GM23338 (cell line): ENCODE measurements around the gene NUDT16L1. TPM values are rescaled to one million over a fixed set of nuclear protein-coding genes. Genes with fewer than 3 reads are reported as not detected.

Experiments used
- ATAC-seq: fragments of 200-7000 bp; cut with Tn5 transposase; 3 replicates; pipeline ENCODE4 v1.9.1; 2020
- DNase-seq: peaks from one replicate; pipeline ENCODE4 v3.0.0-alpha.2; 2015; ENCODE audit warnings: low spot score
- H2AFZ ChIP-seq: fragments of 200-600 bp; sonication (generic); 2 replicates; pipeline ENCODE4 v1.8.0; 2016; ENCODE audit warnings: antibody characterized with exemption, mild to moderate bottlenecking, moderate library complexity
- H3F3A ChIP-seq: fragments of 200-600 bp; sonication (generic); replicated peaks from 2 replicates; pipeline ENCODE4 v1.8.0; 2017; ENCODE audit warnings: antibody characterized with exemption, mixed run types, low read depth
- H3K27ac ChIP-seq: fragments of 200-600 bp; sonication (generic); 2 replicates; pipeline ENCODE4 v1.6.1; 2016; ENCODE audit warnings: low read depth
- H3K27me3 ChIP-seq: fragments of 200-600 bp; sonication (generic); 2 replicates; pipeline ENCODE4 v1.8.0; 2016; ENCODE audit warnings: mild to moderate bottlenecking, mixed run types, moderate library complexity; ENCODE audit not compliant: insufficient read depth
- H3K36me3 ChIP-seq: fragments of 200-600 bp; sonication (generic); 2 replicates; pipeline ENCODE4 v1.8.0; 2016; ENCODE audit warnings: mild to moderate bottlenecking; ENCODE audit not compliant: insufficient read depth
- H3K4me1 ChIP-seq: fragments of 200-600 bp; sonication (generic); 2 replicates; pipeline ENCODE4 v1.8.0; 2016; ENCODE audit warnings: mild to moderate bottlenecking, moderate library complexity; ENCODE audit not compliant: insufficient read depth
- H3K4me2 ChIP-seq: fragments of 200-600 bp; sonication (generic); 2 replicates; pipeline ENCODE4 v1.7.1; 2017; ENCODE audit warnings: mixed run types
- H3K4me3 ChIP-seq: fragments of 200-600 bp; sonication (generic); 2 replicates; pipeline ENCODE4 v1.6.1; 2016; ENCODE audit warnings: mixed run types
- H3K79me2 ChIP-seq: fragments of 200-600 bp; sonication (generic); replicated peaks from 2 replicates; pipeline ENCODE4 v1.8.0; 2017; ENCODE audit warnings: mild to moderate bottlenecking; ENCODE audit not compliant: insufficient read depth
- H3K9me2 ChIP-seq: fragments of 200-600 bp; sonication (generic); 2 replicates; pipeline ENCODE4 v1.8.0; 2017; ENCODE audit not compliant: insufficient read depth
- H4K20me1 ChIP-seq: fragments of 200-600 bp; sonication (generic); replicated peaks from 2 replicates; pipeline ENCODE4 v1.8.0; 2017; ENCODE audit warnings: mild to moderate bottlenecking; ENCODE audit not compliant: insufficient read depth
- H3K27ac Mint-ChIP-seq: 2 replicates; pipeline ENCODE4 v1.8.0; 2020; ENCODE audit warnings: inconsistent platforms, mild to moderate bottlenecking, moderate library complexity, mixed read lengths
- H3K27me3 Mint-ChIP-seq: 3 replicates; pipeline ENCODE4 v1.8.0; 2022; ENCODE audit warnings: low read depth, mild to moderate bottlenecking, moderate library complexity, mixed read lengths, inconsistent platforms; ENCODE audit not compliant: insufficient read depth, poor library complexity
- H3K36me3 Mint-ChIP-seq: 3 replicates; pipeline ENCODE4 v1.8.0; 2021; ENCODE audit warnings: low read depth, mild to moderate bottlenecking, inconsistent platforms, moderate library complexity, mixed read lengths
- H3K4me1 Mint-ChIP-seq: 3 replicates; pipeline ENCODE4 v1.8.0; 2020; ENCODE audit warnings: mild to moderate bottlenecking, inconsistent platforms, mixed read lengths
- H3K4me3 Mint-ChIP-seq: 3 replicates; pipeline ENCODE4 v1.8.0; 2021; ENCODE audit warnings: moderate library complexity, mild to moderate bottlenecking, inconsistent platforms, mixed read lengths
- H3K9me3 Mint-ChIP-seq: 3 replicates; pipeline ENCODE4 v1.8.0; 2020; ENCODE audit warnings: moderate library complexity, mild to moderate bottlenecking, inconsistent platforms, mixed read lengths
- CREB1 ChIP-seq: fragments of 250-450 bp; sonication (Bioruptor Pico); IDR thresholded peaks from 2 replicates; pipeline ENCODE4 v1.5.0; 2020; ENCODE audit warnings: low read depth, mild to moderate bottlenecking, moderate library complexity
- EZH2 ChIP-seq: fragments of 200-600 bp; sonication (generic); IDR thresholded peaks from one replicate; pipeline ENCODE4 v1.8.0; 2017; ENCODE audit warnings: antibody characterized with exemption, mild to moderate bottlenecking, low read depth; ENCODE audit not compliant: unreplicated experiment
- EZH2phosphoT487 ChIP-seq: fragments of 200-600 bp; sonication (generic); IDR thresholded peaks from one replicate; pipeline ENCODE4 v1.8.1; 2018; ENCODE audit warnings: antibody characterized with exemption; ENCODE audit not compliant: unreplicated experiment
- JUNB ChIP-seq: IDR thresholded peaks from one replicate; pipeline ENCODE4 v1.6.1; 2016; ENCODE audit warnings: antibody characterized with exemption; ENCODE audit not compliant: unreplicated experiment
- NANOG ChIP-seq: IDR thresholded peaks from 2 replicates; pipeline ENCODE4 v1.6.1; 2016; ENCODE audit warnings: antibody characterized with exemption, borderline replicate concordance
- POLR2AphosphoS5 ChIP-seq: IDR thresholded peaks from 2 replicates; pipeline ENCODE4 v1.6.1; 2016; ENCODE audit warnings: antibody characterized with exemption, low read depth
- STAT1 ChIP-seq: IDR thresholded peaks from one replicate; pipeline ENCODE4 v1.6.1; 2016; ENCODE audit warnings: antibody characterized with exemption; ENCODE audit not compliant: unreplicated experiment
- ZNF114 ChIP-seq: fragments of 250-450 bp; sonication (Bioruptor Pico); IDR thresholded peaks from 2 replicates; pipeline ENCODE4 v1.5.0; 2020; ENCODE audit warnings: mild to moderate bottlenecking, moderate library complexity
- ZNF331 ChIP-seq: fragments of 250-450 bp; sonication (Bioruptor Pico); IDR thresholded peaks from 2 replicates; pipeline ENCODE4 v1.5.0; 2020; ENCODE audit warnings: low read depth, mild to moderate bottlenecking, moderate library complexity
- polyA plus RNA-seq: library from polyadenylated mRNA; unstranded; fragments of >200 nt; fragmentation: Nextera tagmentation; extraction: Ambion mirVana; gene quantifications from 2 replicates; pipeline ENCODE4 v1.2.1, GENCODE V29; 2016
- total RNA-seq: library from RNA; depleted of rRNA; stranded (reverse); fragments of >200 nt; shearing (Covaris generic); gene quantifications from 2 replicates; pipeline ENCODE4 v1.2.3, GENCODE V29; 2014
- TF ChIP-seq, protein P1 (sequence below): fragments of 250-450 bp; sonication (Bioruptor Pico); IDR thresholded peaks from 2 replicates; pipeline ENCODE4 v1.5.0; 2020; ENCODE audit warnings: mild to moderate bottlenecking, moderate library complexity
- TF ChIP-seq, protein P2 (sequence below), 2 experiments: fragments of 200-600 bp in 1 of 2; sonication (generic) in 1 of 2; conservative IDR thresholded peaks; 2 replicates each; pipeline versions ENCODE4 v1.5.1 to v1.6.1; 2016 to 2017; ENCODE audit warnings: antibody characterized with exemption in 2 of 2, low read depth in 2 of 2, mild to moderate bottlenecking in 2 of 2, moderate library complexity in 1 of 2
- TF ChIP-seq, protein P3 (sequence below): IDR thresholded peaks from one replicate; pipeline ENCODE4 v1.6.1; 2018; ENCODE audit warnings: antibody characterized with exemption; ENCODE audit not compliant: unreplicated experiment

NUDT16L1 gene
- total and polyA plus RNA-seq, 2 experiments from 2014 or later, result 37.1 to 80.4 TPM

DNA sequence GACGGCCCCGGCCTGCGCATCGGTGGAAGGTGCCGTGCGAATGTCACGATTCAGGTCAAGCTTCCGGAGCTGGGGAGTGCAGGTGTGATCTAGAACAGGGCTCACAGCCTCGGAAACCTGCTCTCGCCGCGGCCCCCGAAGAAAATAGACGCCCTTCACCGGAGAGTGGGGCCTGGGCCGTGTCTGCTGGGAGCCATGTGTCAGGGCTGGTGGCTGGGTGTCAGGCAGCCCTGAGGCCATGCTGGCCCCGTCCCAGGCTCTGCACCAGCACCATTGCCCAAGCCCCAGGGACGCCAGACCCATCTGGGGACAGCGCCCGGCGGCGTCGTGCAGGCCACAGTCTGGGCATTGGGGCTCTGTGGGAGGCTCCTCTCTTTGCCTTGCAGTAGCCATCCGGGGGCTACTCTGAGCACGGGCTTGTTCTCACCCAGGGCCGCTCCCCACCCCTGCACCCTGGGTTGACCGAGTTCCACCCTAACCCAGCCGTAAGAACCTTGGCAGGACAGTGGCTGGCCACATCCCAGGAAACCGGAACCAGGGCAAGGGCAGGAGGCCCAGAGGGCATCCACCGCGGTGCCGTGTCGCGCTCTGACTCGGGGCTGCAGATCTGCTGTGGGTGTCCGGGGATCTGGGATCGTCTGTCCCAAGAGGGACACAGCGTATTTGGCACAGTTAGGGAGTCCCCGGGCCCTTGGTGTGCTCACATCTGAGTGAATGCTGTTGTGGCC, 5.3 kb upstream of the NUDT16L1 start:
- Mint-ChIP-seq H3K36me3 (peaks cover 11% of the 10 kb centered on the region; the same call in 1 of the 3 replicates), H3K9me3 (no peaks in the 10 kb centered on the region; the same call in 2 of the 3 replicates), H3K27me3 (peaks cover 13% of the 10 kb centered on the region), H3K4me1 (no peaks in the 10 kb centered on the region), H3K4me3 (no peak overlapping the region), H3K27ac (0 out of 2 replicates have a peak overlapping the region, but pooled peaks have one; percentile 79)
- TF ChIP-seq ZNF331 (no peak), JUNB (no peak), POLR2AphosphoS5 (no peak), NANOG (no peak), CREB1 (CRISPR knock-in tag) (no peak), ZNF114 (CRISPR knock-in tag) (no peak), EZH2phosphoT487 (no peak), STAT1 (no peak), EZH2 (no peak)
- TF ChIP-seq, protein P1, sequence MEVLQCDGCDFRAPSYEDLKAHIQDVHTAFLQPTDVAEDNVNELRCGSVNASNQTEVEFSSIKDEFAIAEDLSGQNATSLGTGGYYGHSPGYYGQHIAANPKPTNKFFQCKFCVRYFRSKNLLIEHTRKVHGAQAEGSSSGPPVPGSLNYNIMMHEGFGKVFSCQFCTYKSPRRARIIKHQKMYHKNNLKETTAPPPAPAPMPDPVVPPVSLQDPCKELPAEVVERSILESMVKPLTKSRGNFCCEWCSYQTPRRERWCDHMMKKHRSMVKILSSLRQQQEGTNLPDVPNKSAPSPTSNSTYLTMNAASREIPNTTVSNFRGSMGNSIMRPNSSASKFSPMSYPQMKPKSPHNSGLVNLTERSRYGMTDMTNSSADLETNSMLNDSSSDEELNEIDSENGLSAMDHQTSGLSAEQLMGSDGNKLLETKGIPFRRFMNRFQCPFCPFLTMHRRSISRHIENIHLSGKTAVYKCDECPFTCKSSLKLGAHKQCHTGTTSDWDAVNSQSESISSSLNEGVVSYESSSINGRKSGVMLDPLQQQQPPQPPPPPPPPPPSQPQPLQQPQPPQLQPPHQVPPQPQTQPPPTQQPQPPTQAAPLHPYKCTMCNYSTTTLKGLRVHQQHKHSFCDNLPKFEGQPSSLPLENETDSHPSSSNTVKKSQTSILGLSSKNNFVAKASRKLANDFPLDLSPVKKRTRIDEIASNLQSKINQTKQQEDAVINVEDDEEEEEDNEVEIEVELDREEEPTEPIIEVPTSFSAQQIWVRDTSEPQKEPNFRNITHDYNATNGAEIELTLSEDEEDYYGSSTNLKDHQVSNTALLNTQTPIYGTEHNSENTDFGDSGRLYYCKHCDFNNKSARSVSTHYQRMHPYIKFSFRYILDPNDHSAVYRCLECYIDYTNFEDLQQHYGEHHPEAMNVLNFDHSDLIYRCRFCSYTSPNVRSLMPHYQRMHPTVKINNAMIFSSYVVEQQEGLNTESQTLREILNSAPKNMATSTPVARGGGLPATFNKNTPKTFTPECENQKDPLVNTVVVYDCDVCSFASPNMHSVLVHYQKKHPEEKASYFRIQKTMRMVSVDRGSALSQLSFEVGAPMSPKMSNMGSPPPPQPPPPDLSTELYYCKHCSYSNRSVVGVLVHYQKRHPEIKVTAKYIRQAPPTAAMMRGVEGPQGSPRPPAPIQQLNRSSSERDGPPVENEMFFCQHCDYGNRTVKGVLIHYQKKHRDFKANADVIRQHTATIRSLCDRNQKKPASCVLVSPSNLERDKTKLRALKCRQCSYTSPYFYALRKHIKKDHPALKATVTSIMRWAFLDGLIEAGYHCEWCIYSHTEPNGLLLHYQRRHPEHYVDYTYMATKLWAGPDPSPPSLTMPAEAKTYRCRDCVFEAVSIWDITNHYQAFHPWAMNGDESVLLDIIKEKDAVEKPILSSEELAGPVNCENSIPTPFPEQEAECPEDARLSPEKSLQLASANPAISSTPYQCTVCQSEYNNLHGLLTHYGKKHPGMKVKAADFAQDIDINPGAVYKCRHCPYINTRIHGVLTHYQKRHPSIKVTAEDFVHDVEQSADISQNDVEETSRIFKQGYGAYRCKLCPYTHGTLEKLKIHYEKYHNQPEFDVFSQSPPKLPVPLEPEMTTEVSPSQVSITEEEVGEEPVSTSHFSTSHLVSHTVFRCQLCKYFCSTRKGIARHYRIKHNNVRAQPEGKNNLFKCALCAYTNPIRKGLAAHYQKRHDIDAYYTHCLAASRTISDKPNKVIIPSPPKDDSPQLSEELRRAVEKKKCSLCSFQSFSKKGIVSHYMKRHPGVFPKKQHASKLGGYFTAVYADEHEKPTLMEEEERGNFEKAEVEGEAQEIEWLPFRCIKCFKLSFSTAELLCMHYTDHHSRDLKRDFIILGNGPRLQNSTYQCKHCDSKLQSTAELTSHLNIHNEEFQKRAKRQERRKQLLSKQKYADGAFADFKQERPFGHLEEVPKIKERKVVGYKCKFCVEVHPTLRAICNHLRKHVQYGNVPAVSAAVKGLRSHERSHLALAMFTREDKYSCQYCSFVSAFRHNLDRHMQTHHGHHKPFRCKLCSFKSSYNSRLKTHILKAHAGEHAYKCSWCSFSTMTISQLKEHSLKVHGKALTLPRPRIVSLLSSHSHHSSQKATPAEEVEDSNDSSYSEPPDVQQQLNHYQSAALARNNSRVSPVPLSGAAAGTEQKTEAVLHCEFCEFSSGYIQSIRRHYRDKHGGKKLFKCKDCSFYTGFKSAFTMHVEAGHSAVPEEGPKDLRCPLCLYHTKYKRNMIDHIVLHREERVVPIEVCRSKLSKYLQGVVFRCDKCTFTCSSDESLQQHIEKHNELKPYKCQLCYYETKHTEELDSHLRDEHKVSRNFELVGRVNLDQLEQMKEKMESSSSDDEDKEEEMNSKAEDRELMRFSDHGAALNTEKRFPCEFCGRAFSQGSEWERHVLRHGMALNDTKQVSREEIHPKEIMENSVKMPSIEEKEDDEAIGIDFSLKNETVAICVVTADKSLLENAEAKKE (CRISPR knock-in tag), result no peak
- TF ChIP-seq, protein P2, sequence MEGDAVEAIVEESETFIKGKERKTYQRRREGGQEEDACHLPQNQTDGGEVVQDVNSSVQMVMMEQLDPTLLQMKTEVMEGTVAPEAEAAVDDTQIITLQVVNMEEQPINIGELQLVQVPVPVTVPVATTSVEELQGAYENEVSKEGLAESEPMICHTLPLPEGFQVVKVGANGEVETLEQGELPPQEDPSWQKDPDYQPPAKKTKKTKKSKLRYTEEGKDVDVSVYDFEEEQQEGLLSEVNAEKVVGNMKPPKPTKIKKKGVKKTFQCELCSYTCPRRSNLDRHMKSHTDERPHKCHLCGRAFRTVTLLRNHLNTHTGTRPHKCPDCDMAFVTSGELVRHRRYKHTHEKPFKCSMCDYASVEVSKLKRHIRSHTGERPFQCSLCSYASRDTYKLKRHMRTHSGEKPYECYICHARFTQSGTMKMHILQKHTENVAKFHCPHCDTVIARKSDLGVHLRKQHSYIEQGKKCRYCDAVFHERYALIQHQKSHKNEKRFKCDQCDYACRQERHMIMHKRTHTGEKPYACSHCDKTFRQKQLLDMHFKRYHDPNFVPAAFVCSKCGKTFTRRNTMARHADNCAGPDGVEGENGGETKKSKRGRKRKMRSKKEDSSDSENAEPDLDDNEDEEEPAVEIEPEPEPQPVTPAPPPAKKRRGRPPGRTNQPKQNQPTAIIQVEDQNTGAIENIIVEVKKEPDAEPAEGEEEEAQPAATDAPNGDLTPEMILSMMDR (conservative IDR thresholded peaks at IDR 0.05; ENCODE audit: low read depth in 2 of 2), result no peak
- TF ChIP-seq, protein P3, sequence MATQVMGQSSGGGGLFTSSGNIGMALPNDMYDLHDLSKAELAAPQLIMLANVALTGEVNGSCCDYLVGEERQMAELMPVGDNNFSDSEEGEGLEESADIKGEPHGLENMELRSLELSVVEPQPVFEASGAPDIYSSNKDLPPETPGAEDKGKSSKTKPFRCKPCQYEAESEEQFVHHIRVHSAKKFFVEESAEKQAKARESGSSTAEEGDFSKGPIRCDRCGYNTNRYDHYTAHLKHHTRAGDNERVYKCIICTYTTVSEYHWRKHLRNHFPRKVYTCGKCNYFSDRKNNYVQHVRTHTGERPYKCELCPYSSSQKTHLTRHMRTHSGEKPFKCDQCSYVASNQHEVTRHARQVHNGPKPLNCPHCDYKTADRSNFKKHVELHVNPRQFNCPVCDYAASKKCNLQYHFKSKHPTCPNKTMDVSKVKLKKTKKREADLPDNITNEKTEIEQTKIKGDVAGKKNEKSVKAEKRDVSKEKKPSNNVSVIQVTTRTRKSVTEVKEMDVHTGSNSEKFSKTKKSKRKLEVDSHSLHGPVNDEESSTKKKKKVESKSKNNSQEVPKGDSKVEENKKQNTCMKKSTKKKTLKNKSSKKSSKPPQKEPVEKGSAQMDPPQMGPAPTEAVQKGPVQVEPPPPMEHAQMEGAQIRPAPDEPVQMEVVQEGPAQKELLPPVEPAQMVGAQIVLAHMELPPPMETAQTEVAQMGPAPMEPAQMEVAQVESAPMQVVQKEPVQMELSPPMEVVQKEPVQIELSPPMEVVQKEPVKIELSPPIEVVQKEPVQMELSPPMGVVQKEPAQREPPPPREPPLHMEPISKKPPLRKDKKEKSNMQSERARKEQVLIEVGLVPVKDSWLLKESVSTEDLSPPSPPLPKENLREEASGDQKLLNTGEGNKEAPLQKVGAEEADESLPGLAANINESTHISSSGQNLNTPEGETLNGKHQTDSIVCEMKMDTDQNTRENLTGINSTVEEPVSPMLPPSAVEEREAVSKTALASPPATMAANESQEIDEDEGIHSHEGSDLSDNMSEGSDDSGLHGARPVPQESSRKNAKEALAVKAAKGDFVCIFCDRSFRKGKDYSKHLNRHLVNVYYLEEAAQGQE, result no peak
- no peak for ATAC-seq
- H3F3A ChIP-seq, result no peaks in the 10 kb centered on the region; the same call in 1 of the 2 replicates
- no peak overlapping the region for H2AFZ ChIP-seq
- H4K20me1 ChIP-seq, result no peaks in the 10 kb centered on the region
- H3K36me3 ChIP-seq, result no peaks in the 10 kb centered on the region
- no peak for DNase-seq
- H3K27ac ChIP-seq, result no peak overlapping the region
- no peaks in the 10 kb centered on the region for H3K9me2 ChIP-seq
- H3K4me3 ChIP-seq, result no peak overlapping the region
- H3K27me3 ChIP-seq, result no peaks in the 10 kb centered on the region
- H3K79me2 ChIP-seq, result no peaks in the 10 kb centered on the region
- no peak overlapping the region for H3K4me2 ChIP-seq
- no peaks in the 10 kb centered on the region; the same call in 1 of the 2 replicates for H3K4me1 ChIP-seq
